ENCODE results near the gene ASTL. TPM values are rescaled to one million over a fixed set of nuclear protein-coding genes. Genes with fewer than 3 reads are reported as not detected.

ASTL gene
- polyA plus RNA-seq, 1 experiment, result not detected

- DNase-seq (ENCODE audit: low read depth), result no peak
- ChIA-PET CTCF (interaction anchor here (1.7 to 5.0 kb wide), 3 partner anchors 9 to 22 kb away, joined by 4 to 24 read pairs (median 5); partner anchors contain the start of gene ASTL), POLR2A (no interaction called here)
- H3K27me3 ChIP-seq (ENCODE audit: control insufficient read depth, insufficient read depth, low read length), result no peaks in the 10 kb centered on the region
- H3K36me3 ChIP-seq (ENCODE audit: control insufficient read depth, insufficient read depth, low read length), result no peaks in the 10 kb centered on the region
- no peak for TF ChIP-seq CTCF (IDR thresholded peaks at IDR 0.05; ENCODE audit: insufficient read depth, low read depth, low read length)
- H3K4me3 ChIP-seq (ENCODE audit: low read depth, low read length), result no peak overlapping the region
Observed at GRCh38 chr2:96152304-96153161, 14.2 kb upstream of the ASTL start.

GRCh38 chr2:96151595-96152303 is 13.4 kb upstream of the ASTL start:
- ChIA-PET POLR2A (no interaction called here), CTCF (interaction anchor here (0.7 to 5.0 kb wide), 3 partner anchors 9 to 159 kb away, joined by 3 to 24 read pairs (median 4); partner anchors contain the start of gene ASTL)
- no peak overlapping the region for H3K4me3 ChIP-seq (ENCODE audit: low read depth, low read length)
- H3K36me3 ChIP-seq (ENCODE audit: control insufficient read depth, insufficient read depth, low read length), result no peaks in the 10 kb centered on the region
- TF ChIP-seq CTCF (IDR thresholded peaks at IDR 0.05; ENCODE audit: insufficient read depth, low read depth, low read length), result no peak
- no peaks in the 10 kb centered on the region for H3K27me3 ChIP-seq (ENCODE audit: control insufficient read depth, insufficient read depth, low read length)
- DNase-seq (ENCODE audit: low read depth), result no peak

- ChIA-PET CTCF (interaction anchor here (0.7 to 5.0 kb wide), 2 partner anchors 13 to 159 kb away, joined by 3 to 24 read pairs; partner anchors contain the start of gene ASTL), POLR2A (no interaction called here)
- Histone ChIP-seq H3K27me3 (ENCODE audit: control insufficient read depth, insufficient read depth, low read length) (no peaks in the 10 kb centered on the region), H3K36me3 (ENCODE audit: control insufficient read depth, insufficient read depth, low read length) (no peaks in the 10 kb centered on the region), H3K4me3 (ENCODE audit: low read depth, low read length) (no peak overlapping the region)
- no peak for TF ChIP-seq CTCF (IDR thresholded peaks at IDR 0.05; ENCODE audit: insufficient read depth, low read depth, low read length)
- no peak for DNase-seq (ENCODE audit: low read depth)
Observed at GRCh38 chr2:96150791-96151594, 12.7 kb upstream of the ASTL start.

- Histone ChIP-seq H3K4me3 (ENCODE audit: low read depth, low read length) (no peak overlapping the region), H3K36me3 (ENCODE audit: control insufficient read depth, insufficient read depth, low read length) (no peaks in the 10 kb centered on the region), H3K27me3 (ENCODE audit: control insufficient read depth, insufficient read depth, low read length) (no peaks in the 10 kb centered on the region)
- no peak for TF ChIP-seq CTCF (IDR thresholded peaks at IDR 0.05; ENCODE audit: insufficient read depth, low read depth, low read length)
- CTCF ChIA-PET, result interaction anchor here (0.9 to 5.0 kb wide), 2 partner anchors 12 to 24 kb away, joined by 3 to 24 read pairs; partner anchors contain the start of gene ASTL
- POLR2A ChIA-PET, result no interaction called here
- no peak for DNase-seq (ENCODE audit: low read depth)
Observed at GRCh38 chr2:96150007-96150640, 11.8 kb upstream of the ASTL start.
